Loucy (cell line): ENCODE results near the gene NAB2.

ENCODE experiments used
- H2AFZ ChIP-seq: fragments of 200-600 bp; sonication (generic); 2 replicates; pipeline ENCODE4 v1.6.0; 2016; ENCODE audit warnings: antibody characterized with exemption, mild to moderate bottlenecking, low read length, moderate library complexity
- H3F3A ChIP-seq: fragments of 200-600 bp; 2 replicates; pipeline ENCODE4 v1.6.0; 2016; ENCODE audit warnings: antibody characterized with exemption, low read depth, mild to moderate bottlenecking
- H3K27me3 ChIP-seq: fragments of 200-600 bp; sonication (generic); 2 replicates; pipeline ENCODE4 v1.6.1; 2014; ENCODE audit warnings: low read length, mild to moderate bottlenecking; ENCODE audit not compliant: insufficient read depth, poor library complexity, severe bottlenecking
- H3K36me3 ChIP-seq: fragments of 200-600 bp; sonication (generic); 2 replicates; pipeline ENCODE4 v1.6.1; 2016; ENCODE audit warnings: low read length; ENCODE audit not compliant: insufficient read depth
- H3K4me1 ChIP-seq: fragments of 200-600 bp; sonication (generic); 2 replicates; pipeline ENCODE4 v1.5.1; 2014; ENCODE audit warnings: low read length, mild to moderate bottlenecking; ENCODE audit not compliant: insufficient read depth, poor library complexity, severe bottlenecking
- H3K4me2 ChIP-seq: fragments of 200-600 bp; sonication (generic); 2 replicates; pipeline ENCODE4 v1.6.0; 2014; ENCODE audit warnings: antibody characterized with exemption, low read length, low read depth, mild to moderate bottlenecking; ENCODE audit not compliant: poor library complexity, severe bottlenecking
- H3K4me3 ChIP-seq: fragments of 200-600 bp; sonication (generic); 2 replicates; pipeline ENCODE4 v1.5.1; 2014; ENCODE audit warnings: low read length, mild to moderate bottlenecking, mixed read lengths; ENCODE audit not compliant: poor library complexity, severe bottlenecking
- H3K79me2 ChIP-seq: fragments of 200-600 bp; sonication (generic); 2 replicates; pipeline ENCODE4 v1.6.1; 2014; ENCODE audit warnings: low read length; ENCODE audit not compliant: insufficient read depth
- H3K9ac ChIP-seq: fragments of 200-600 bp; sonication (generic); 2 replicates; pipeline ENCODE4 v1.6.0; 2014; ENCODE audit warnings: mild to moderate bottlenecking, low read depth, low read length, moderate library complexity; ENCODE audit not compliant: poor library complexity, severe bottlenecking
- H3K9me2 ChIP-seq: fragments of 200-600 bp; sonication (generic); replicated peaks from 2 replicates; pipeline ENCODE4 v1.6.1; 2016; ENCODE audit warnings: low read depth, low read length, mixed read lengths
- H3K9me3 ChIP-seq: fragments of 200-600 bp; sonication (generic); 2 replicates; pipeline ENCODE4 v1.6.1; 2014; ENCODE audit warnings: mild to moderate bottlenecking, antibody characterized with exemption, low read length, low read depth; ENCODE audit not compliant: insufficient read depth
- H4K20me1 ChIP-seq: fragments of 200-600 bp; sonication (generic); 2 replicates; pipeline ENCODE4 v1.6.0; 2014; ENCODE audit warnings: antibody characterized with exemption, low read length, mild to moderate bottlenecking; ENCODE audit not compliant: insufficient read depth, poor library complexity, severe bottlenecking
- EZH2phosphoT487 ChIP-seq: fragments of 200-600 bp; IDR thresholded peaks from 2 replicates; pipeline ENCODE4 v1.6.1; 2018; ENCODE audit warnings: antibody characterized with exemption, mild to moderate bottlenecking, moderate library complexity, borderline replicate concordance
- TF ChIP-seq, protein P1 (sequence below): fragments of 200-600 bp; sonication (generic); conservative IDR thresholded peaks from 2 replicates; pipeline ENCODE4 v1.5.1; 2014; ENCODE audit warnings: mild to moderate bottlenecking, antibody characterized with exemption, low read length

Gene NAB2

DNA sequence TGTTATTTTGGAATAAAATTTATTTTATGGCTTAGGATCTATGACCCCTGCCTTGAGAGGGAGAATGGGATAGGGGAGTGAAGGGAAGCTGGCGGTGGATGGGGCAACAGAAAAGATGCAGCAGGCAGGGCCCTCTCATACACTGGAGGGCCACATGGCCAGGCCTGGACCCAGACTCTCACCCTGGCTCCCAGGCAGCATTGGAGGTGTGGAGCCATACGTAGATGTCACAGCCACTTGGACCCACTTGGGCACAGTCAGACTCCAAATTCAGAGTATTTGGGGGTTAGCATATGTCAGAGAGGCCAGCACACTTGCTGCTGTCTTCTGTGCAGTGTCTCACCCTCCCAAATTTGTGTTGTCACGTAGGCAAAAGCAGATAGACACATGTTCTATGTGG, 6.5 kb downstream of the NAB2 start:
- Histone ChIP-seq H3F3A (peaks cover 3% of the 10 kb centered on the region; the same call in 1 of the 2 replicates), H3K79me2 (peaks cover 14% of the 10 kb centered on the region), H3K36me3 (peaks cover 5% of the 10 kb centered on the region; the same call in 1 of the 2 replicates), H4K20me1 (peaks cover 10% of the 10 kb centered on the region), H3K27me3 (no peaks in the 10 kb centered on the region), H2AFZ (no peak overlapping the region), H3K4me3 (no peak overlapping the region), H3K4me2 (no peak overlapping the region), H3K9ac (peak overlapping the region; percentile 34), H3K4me1 (peaks cover 13% of the 10 kb centered on the region), H3K9me3 (no peaks in the 10 kb centered on the region), H3K9me2 (no peaks in the 10 kb centered on the region)
- no peak for TF ChIP-seq EZH2phosphoT487
- TF ChIP-seq, protein P1, sequence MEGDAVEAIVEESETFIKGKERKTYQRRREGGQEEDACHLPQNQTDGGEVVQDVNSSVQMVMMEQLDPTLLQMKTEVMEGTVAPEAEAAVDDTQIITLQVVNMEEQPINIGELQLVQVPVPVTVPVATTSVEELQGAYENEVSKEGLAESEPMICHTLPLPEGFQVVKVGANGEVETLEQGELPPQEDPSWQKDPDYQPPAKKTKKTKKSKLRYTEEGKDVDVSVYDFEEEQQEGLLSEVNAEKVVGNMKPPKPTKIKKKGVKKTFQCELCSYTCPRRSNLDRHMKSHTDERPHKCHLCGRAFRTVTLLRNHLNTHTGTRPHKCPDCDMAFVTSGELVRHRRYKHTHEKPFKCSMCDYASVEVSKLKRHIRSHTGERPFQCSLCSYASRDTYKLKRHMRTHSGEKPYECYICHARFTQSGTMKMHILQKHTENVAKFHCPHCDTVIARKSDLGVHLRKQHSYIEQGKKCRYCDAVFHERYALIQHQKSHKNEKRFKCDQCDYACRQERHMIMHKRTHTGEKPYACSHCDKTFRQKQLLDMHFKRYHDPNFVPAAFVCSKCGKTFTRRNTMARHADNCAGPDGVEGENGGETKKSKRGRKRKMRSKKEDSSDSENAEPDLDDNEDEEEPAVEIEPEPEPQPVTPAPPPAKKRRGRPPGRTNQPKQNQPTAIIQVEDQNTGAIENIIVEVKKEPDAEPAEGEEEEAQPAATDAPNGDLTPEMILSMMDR, result no peak

DNA sequence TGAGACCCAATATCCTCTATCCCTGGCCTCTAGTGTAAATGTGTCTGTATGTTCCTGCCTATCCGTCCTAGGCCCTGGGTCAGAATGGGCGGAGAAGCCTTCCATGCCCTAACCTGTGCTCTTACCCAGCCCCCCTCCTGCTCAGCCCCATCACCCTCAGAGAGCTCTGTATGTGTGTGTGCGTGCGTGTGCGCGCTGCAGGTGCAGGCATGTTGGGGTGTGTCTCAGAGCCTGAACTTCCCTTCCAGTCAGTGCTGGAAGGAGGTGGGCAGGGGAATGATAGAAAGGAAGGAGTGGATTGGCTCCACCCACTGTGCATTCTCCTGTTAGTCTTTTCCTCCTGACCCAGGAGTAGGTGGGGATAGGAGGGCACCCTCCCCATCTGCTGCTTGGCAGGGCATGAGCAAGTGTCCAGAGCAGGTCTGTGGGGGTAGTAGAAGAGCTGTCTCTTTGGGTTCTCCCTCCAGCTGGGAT, 7.2 kb downstream of the NAB2 start:
- Histone ChIP-seq H3K79me2 (peaks cover 7% of the 10 kb centered on the region; the same call in 1 of the 2 replicates), H3K36me3 (peaks cover 5% of the 10 kb centered on the region; the same call in 1 of the 2 replicates), H2AFZ (no peak overlapping the region), H3K27me3 (no peaks in the 10 kb centered on the region), H3K4me1 (peaks cover 8% of the 10 kb centered on the region), H3K4me2 (no peak overlapping the region), H4K20me1 (peaks cover 9% of the 10 kb centered on the region), H3K9me3 (no peaks in the 10 kb centered on the region), H3K4me3 (no peak overlapping the region), H3K9me2 (no peaks in the 10 kb centered on the region), H3K9ac (peak overlapping the region; percentile 34), H3F3A (peaks cover 3% of the 10 kb centered on the region; the same call in 1 of the 2 replicates)
- TF ChIP-seq, protein P1, result no peak
- no peak for TF ChIP-seq EZH2phosphoT487

DNA sequence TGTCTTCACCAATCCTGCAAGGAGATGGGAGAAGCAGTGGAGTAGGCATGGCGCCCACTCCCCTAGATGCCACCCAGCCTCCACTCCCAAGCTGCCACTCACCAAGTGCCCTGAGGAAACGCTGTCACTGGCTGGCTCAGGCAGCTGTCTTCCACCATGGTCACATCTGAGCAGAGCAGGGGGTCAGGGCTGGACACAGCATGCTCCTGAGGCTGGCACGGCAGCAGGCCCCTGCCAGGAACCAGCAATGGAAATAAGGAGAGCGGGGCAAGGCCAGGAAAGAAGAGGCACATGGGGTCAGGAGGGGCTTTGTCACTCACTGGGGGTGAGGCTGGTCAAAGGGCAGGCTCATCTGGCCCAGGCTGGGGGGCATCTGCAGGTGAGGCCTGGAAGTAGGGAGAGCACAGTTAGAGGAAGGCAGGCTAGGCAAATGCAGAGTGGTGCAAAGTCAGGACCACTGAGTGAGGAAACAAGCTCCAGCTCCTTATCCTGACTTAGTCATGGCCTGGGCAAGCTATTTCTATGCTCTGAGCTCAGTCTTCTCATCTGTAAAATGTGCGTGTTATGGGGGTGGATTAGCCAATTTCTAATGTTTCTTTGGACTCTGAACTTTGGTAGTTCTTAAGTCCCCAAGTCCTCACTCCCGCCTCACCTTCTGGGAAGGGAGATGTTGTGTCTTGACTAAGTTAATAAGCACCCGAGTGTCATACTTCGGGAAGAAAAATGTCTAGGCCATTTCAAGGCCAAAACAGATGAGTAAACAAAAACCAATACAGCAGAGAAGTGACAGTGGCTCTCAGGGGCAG, 8.0 kb downstream of the NAB2 start:
- Histone ChIP-seq H4K20me1 (peaks cover 6% of the 10 kb centered on the region), H3F3A (peaks cover 2% of the 10 kb centered on the region; the same call in 1 of the 2 replicates), H3K27me3 (no peaks in the 10 kb centered on the region), H3K9ac (peak overlapping the region; percentile 34), H3K79me2 (peaks cover 4% of the 10 kb centered on the region; the same call in 1 of the 2 replicates), H3K9me2 (no peaks in the 10 kb centered on the region), H3K4me2 (no peak overlapping the region), H2AFZ (no peak overlapping the region), H3K36me3 (peaks cover 5% of the 10 kb centered on the region; the same call in 1 of the 2 replicates), H3K4me1 (peaks cover 8% of the 10 kb centered on the region), H3K4me3 (no peak overlapping the region), H3K9me3 (no peaks in the 10 kb centered on the region)
- no peak for TF ChIP-seq EZH2phosphoT487
- TF ChIP-seq, protein P1, result no peak
